GM19372 (cell line): Measurements from ENCODE around the gene ZNF568.

ENCODE experiments used
- ATAC-seq: cut with Tn5 transposase; IDR thresholded peaks from one replicate; pipeline ENCODE4 v1.9.1; 2021; ENCODE audit warnings: mild to moderate bottlenecking, low read depth, moderate library complexity; ENCODE audit not compliant: unreplicated experiment

The ZNF568 gene

GRCh38 chr19:36915992-36916830 lies at the start of gene ZNF568, which contains the start of gene ZNF829:
ZNF568 (plus strand) TSS chr19:36916332; CDS start chr19:36922771, 6,439 bp downstream.
ZNF829 (minus strand) TSS chr19:36916291; CDS start chr19:36915167, 1,124 bp downstream.
- ATAC-seq, result no peak

GRCh38 chr19:36876993-36877938 lies 38.9 kb upstream of the ZNF568 start:
- no peak for ATAC-seq

GRCh38 chr19:36891768-36892357 lies 24.3 kb upstream of the ZNF568 start:
- no peak for ATAC-seq

- no peak for ATAC-seq
Measured at GRCh38 chr19:36894849-36895383, 21.2 kb upstream of the ZNF568 start.

- no peak for ATAC-seq
Measured at GRCh38 chr19:36898422-36898821, 17.7 kb upstream of the ZNF568 start.

- no peak for ATAC-seq
Measured at GRCh38 chr19:36916991-36917390, 859 bp downstream of the ZNF568 start.

- ATAC-seq, result no peak
Measured at GRCh38 chr19:36918090-36918489, 2.0 kb downstream of the ZNF568 start.

- ATAC-seq, result no peak
Measured at GRCh38 chr19:36931684-36932083, 15.6 kb downstream of the ZNF568 start.

GRCh38 chr19:36939153-36939552 lies 23.0 kb downstream of the ZNF568 start:
- no peak for ATAC-seq

- ATAC-seq, result no peak
Measured at GRCh38 chr19:36950335-36951119, 34.4 kb downstream of the ZNF568 start.

- no peak for ATAC-seq
Measured at GRCh38 chr19:36962346-36962745, 46.2 kb downstream of the ZNF568 start.

- ATAC-seq, result no peak
Measured at GRCh38 chr19:36963280-36963679, 47.1 kb downstream of the ZNF568 start.

GRCh38 chr19:36972571-36972970 lies 56.4 kb downstream of the ZNF568 start:
- no peak for ATAC-seq

GRCh38 chr19:36973021-36973843 lies 57.1 kb downstream of the ZNF568 start:
- no peak for ATAC-seq

- ATAC-seq, result no peak
Measured at GRCh38 chr19:36973844-36974195, 57.7 kb downstream of the ZNF568 start.

GRCh38 chr19:36986131-36986530 lies 70.0 kb downstream of the ZNF568 start:
- no peak for ATAC-seq

- no peak for ATAC-seq
Measured at GRCh38 chr19:36986601-36987000, 70.5 kb downstream of the ZNF568 start.

GRCh38 chr19:36987091-36987490 lies 71.0 kb downstream of the ZNF568 start:
- no peak for ATAC-seq
